ENCODE results near the gene MARS1. TPM values are rescaled to one million over a fixed set of nuclear protein-coding genes. Genes with fewer than 3 reads are reported as not detected.

Gene MARS1
- polyA plus RNA-seq, 6 donors from 2014 or later: 53.1 to 78.7 (median 63.0) TPM

DNA sequence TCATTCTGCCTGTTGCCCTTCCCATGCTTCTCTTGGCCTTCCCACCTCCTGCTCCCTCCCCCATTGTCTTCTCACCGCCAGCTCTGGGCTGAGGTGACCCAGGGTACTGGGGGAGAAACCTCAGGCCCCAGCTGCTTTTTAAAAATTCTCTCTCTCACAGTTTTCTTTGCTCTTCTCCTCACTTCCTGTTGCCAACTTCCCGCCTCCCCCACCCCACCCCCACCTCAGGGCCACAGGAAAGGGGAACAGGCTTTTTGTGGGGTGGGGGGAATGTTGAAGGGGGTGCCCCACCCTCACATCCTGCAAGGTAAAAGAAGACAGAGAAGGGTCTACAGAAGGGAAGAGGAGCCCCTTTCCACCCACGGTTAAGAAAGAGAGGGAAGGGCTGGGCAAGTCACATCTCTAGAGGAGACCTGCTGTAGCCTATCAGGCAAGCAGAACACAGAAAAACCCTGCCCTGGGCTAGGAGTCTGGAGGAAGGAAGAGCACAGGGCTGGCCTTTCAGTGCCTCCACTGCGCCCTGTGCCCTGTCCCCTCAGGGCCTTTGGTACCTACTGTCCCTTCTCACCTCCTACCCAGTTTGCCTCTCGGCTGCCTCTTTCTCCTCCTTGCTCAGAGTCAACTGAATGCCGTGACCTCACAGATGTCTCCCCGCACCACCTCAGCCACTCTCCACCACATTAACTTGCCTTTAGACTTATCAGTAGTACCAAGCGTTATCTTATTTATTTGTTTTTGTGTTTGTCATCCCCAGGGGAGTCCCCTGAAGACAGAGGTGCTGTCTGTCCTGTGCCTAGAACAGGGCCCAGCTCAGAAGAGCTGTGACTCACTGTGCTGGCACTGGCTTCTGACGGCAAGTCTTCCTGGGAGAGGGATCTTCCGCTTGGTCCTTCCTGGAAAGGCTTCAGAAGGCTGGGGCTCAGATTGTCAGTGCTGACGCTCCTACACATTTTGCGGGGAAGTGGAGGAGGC is 9.9 kb upstream of the MARS1 start:
- peaks cover 74 to 81% (median 79%) of the 10 kb centered on the region in 3 donors for H3K4me1 Mint-ChIP-seq
- H3K9me3 Mint-ChIP-seq: no peaks in the 10 kb centered on the region
- ATAC-seq (ENCODE audit: low read depth in 2 of 2) (peak; percentile 32 to 33), DNase-seq (peak; percentile 55)
- H3K4me3 Mint-ChIP-seq: peak overlapping the region; percentile 86 to 100 (median 99)
- no peaks in the 10 kb centered on the region for H3K27me3 Mint-ChIP-seq
- H3K27ac Mint-ChIP-seq: peak overlapping the region; percentile 97 to 99 (median 99)
- H3K36me3 Mint-ChIP-seq: peaks cover 7 to 21% of the 10 kb centered on the region in 2 donors

- H3K4me1 Mint-ChIP-seq: peaks cover 75 to 80% (median 80%) of the 10 kb centered on the region in 3 donors
- no peak for DNase-seq
- peak overlapping the region; percentile 97 to 99 (median 99) for H3K27ac Mint-ChIP-seq
- H3K9me3 Mint-ChIP-seq: no peaks in the 10 kb centered on the region
- no peak for ATAC-seq (ENCODE audit: low read depth in 2 of 2)
- H3K36me3 Mint-ChIP-seq: peaks cover 7 to 11% of the 10 kb centered on the region in 2 donors
- no peaks in the 10 kb centered on the region for H3K27me3 Mint-ChIP-seq
- H3K4me3 Mint-ChIP-seq: peak overlapping the region; percentile 86 to 100 (median 99)
Observed at GRCh38 chr12:57479043-57479375, 8.9 kb upstream of the MARS1 start.

GRCh38 chr12:57479376-57480115 is 8.3 kb upstream of the MARS1 start, which contains the start of gene ARHGAP9:
TSS of gene ARHGAP9 (minus strand) at chr12:57479866. CDS start at chr12:57479406, 460 bp downstream.
- Mint-ChIP-seq H3K4me3 (peak within 1 kb of the TSS; percentile 86 to 100 (median 99)), H3K4me1 (peaks cover 69 to 75% (median 75%) of the 10 kb centered on the region in 3 donors), H3K36me3 (peaks cover 3 to 5% of the 10 kb centered on the region in 2 donors), H3K9me3 (no peaks in the 10 kb centered on the region), H3K27ac (peak within 1 kb of the TSS; percentile 97 to 99 (median 99)), H3K27me3 (no peaks in the 10 kb centered on the region)
- ATAC-seq (ENCODE audit: low read depth in 2 of 2) (peak; percentile 70 to 75), DNase-seq (peak; percentile 76)

DNA sequence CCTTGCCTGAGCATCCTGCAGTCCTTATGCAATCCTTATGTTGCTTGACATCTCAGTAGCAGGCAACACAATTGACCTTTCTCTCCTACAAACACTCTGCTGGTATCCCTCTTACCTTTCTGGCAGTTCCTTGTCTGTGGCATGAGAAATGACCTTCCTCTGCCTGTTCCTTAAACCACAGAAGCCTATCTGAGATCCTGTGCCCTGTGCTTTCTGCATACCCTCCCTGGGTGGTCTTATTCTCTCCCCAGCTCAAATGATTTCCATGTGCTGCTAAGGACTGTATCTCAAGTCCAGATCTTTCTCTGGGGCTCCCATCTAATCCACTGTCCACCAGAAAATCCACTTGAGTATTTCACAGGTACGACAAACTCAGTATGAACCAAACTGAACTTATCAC is 6.2 kb upstream of the MARS1 start:
- no peak for DNase-seq
- no peaks in the 10 kb centered on the region for H3K27me3 Mint-ChIP-seq
- no peaks in the 10 kb centered on the region for H3K36me3 Mint-ChIP-seq
- H3K9me3 Mint-ChIP-seq: no peaks in the 10 kb centered on the region
- H3K27ac Mint-ChIP-seq: peak overlapping the region; percentile 90 to 99 (median 98)
- peaks cover 58 to 68% (median 62%) of the 10 kb centered on the region in 3 donors for H3K4me1 Mint-ChIP-seq
- ATAC-seq (ENCODE audit: low read depth in 2 of 2): no peak
- peak overlapping the region; percentile 2 to 98 (median 63) for H3K4me3 Mint-ChIP-seq

DNA sequence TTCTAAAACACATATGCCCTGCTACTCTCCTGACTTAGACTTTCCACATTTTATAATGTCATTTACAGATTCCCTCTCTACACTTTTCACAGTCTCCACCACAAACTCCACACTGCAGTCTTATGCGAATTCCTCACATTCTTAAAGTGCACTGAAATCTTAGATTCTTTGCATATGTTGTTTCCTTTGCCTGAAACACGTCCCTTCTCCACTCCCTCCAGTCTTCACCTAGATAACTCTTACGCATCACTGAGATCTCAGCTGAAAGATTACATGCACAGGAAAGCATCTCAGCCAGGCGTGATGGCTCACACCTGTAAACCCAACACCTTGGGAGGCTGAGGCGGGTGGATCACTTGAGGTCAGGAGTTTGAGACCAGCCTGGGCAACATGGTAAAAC is 4.4 kb upstream of the MARS1 start:
- H3K9me3 Mint-ChIP-seq: no peaks in the 10 kb centered on the region
- H3K27ac Mint-ChIP-seq: peak overlapping the region in 5 of 6 donors; percentile 2 to 99 (median 33)
- DNase-seq (no peak), ATAC-seq (ENCODE audit: low read depth in 2 of 2) (no peak)
- H3K27me3 Mint-ChIP-seq: no peaks in the 10 kb centered on the region
- peaks cover 49 to 63% (median 55%) of the 10 kb centered on the region in 3 donors for H3K4me1 Mint-ChIP-seq
- H3K4me3 Mint-ChIP-seq: peak overlapping the region in 2 of 8 donors; percentile 10 to 26
- H3K36me3 Mint-ChIP-seq: no peaks in the 10 kb centered on the region

DNA sequence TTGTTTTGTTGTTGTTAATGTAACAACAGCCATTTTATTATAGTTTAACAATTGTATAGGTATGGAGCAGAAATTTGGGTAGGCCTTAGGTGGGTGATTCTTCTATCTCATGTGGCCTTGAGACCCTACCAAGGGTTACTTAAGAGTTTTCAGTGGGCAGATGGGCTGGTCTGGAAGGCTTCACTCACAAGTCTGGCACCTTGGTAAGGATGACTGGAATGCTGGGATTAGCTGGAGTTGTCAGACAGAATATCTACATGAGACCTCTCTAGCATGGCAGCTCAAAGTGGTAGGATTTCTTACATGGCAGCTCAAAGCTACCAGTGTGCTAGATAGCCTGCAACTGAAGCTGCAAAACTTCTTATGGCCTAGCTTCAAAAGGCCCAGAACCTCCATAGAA is 2.2 kb upstream of the MARS1 start:
- H3K4me3 Mint-ChIP-seq: no peak overlapping the region
- H3K36me3 Mint-ChIP-seq: peaks cover 0 to under 1% of the 10 kb centered on the region in 2 donors
- ATAC-seq (ENCODE audit: low read depth in 2 of 2) (no peak), DNase-seq (no peak)
- no peaks in the 10 kb centered on the region for H3K9me3 Mint-ChIP-seq
- H3K4me1 Mint-ChIP-seq: peaks cover 41 to 52% (median 44%) of the 10 kb centered on the region in 3 donors
- H3K27ac Mint-ChIP-seq: peak overlapping the region in 3 of 6 donors; percentile 49 to 77 (median 50)
- H3K27me3 Mint-ChIP-seq: no peaks in the 10 kb centered on the region

DNA sequence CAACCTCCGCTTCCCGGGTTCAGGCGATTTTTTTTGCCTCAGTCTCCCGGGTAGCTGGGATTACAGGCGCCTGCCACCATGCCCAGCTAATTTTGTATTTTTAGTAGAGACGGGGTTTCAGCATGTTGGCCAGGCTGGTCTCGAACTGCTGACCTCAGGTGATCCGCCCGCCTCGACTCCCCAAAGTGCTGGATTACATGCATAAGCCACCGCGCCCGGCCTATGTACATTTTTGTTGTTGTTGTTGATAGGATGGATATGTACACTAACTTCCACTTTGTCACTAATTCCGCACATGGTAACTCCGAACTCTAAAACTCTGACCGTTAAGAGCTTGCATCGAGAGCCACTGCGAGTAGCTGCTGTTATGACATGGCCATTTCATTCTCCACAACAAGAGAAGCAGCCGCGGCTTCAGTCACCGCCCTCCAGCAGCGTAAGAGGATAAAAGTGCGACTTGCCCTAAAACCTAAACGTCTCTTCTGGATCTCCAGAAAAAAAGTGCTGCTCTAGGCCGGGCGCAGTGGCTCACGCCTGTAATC is 742 bp upstream of the MARS1 start:
- Mint-ChIP-seq H3K27me3 (no peaks in the 10 kb centered on the region), H3K4me1 (peaks cover 33 to 39% (median 37%) of the 10 kb centered on the region in 3 donors), H3K9me3 (no peaks in the 10 kb centered on the region), H3K4me3 (peak overlapping the region in 3 of 8 donors; percentile 94 to 99 (median 98)), H3K27ac (peak overlapping the region in 5 of 6 donors; percentile 54 to 98 (median 95)), H3K36me3 (peaks cover 7 to 11% of the 10 kb centered on the region in 2 donors)
- ATAC-seq (ENCODE audit: low read depth in 2 of 2) (no peak), DNase-seq (no peak)

DNA sequence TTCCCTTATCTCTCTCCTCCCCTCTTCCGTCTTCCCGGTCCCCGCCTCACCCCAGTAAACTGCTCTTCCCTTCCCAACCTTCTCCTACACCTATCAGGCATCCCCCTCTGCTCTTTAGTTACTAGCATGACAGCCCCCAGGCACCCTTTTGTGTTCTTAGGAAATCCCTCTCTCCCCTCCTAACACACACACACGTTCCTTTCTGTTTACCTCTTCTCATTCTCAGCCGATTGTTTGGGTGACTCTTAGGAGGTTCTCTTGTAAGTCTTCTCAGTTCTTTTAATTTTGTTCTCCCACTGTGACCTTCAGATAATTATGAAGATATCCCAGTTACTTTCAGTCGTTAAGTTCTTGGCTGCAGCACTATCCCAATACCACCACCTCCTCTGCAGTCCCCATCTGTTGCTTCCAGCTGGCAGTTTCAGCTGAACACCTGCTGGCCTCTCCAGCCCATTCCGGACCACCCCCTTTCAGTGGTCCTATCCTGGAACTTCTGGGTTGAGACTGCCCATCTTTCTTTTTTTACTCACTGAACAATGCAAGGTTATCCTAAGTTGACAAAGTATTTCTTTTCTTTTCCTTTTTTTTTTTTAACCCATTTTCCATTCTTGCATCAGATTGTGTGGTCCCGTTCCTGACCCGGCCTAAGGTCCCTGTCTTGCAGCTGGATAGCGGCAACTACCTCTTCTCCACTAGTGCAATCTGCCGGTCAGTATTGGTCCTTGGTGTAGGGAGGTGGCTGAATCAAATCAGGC is 711 bp downstream of the MARS1 start:
- H3K27ac Mint-ChIP-seq: peak overlapping the region; percentile 54 to 98 (median 94)
- H3K27me3 Mint-ChIP-seq: no peaks in the 10 kb centered on the region
- H3K4me3 Mint-ChIP-seq: peak overlapping the region; percentile 86 to 99 (median 97)
- peaks cover 26 to 30% (median 30%) of the 10 kb centered on the region in 3 donors for H3K4me1 Mint-ChIP-seq
- no peak for DNase-seq
- ATAC-seq (ENCODE audit: low read depth in 2 of 2): no peak
- H3K36me3 Mint-ChIP-seq: peaks cover 7 to 17% of the 10 kb centered on the region in 2 donors
- no peaks in the 10 kb centered on the region for H3K9me3 Mint-ChIP-seq

DNA sequence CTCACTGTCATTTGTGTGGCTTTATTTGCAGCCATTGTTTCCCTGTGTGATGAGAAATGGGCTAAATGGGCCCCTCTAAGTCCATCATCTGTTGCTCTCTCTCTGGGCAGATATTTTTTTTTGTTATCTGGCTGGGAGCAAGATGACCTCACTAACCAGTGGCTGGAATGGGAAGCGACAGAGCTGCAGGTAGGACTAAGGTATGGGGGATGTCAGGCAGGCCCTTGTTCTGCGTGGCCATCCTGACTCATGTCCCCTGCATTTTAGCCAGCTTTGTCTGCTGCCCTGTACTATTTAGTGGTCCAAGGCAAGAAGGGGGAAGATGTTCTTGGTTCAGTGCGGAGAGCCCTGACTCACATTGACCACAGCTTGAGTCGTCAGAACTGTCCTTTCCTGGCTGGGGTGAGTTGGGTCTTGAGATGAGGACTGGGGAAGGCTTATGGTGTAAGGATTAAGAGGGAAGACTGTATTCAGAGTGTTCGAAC is 1.3 kb downstream of the MARS1 start:
- no peaks in the 10 kb centered on the region for H3K27me3 Mint-ChIP-seq
- peak overlapping the region in 4 of 6 donors; percentile 86 to 98 (median 94) for H3K27ac Mint-ChIP-seq
- H3K4me1 Mint-ChIP-seq: peaks cover 25 to 28% (median 28%) of the 10 kb centered on the region in 3 donors
- H3K36me3 Mint-ChIP-seq: peaks cover 7 to 17% of the 10 kb centered on the region in 2 donors
- peak overlapping the region; percentile 86 to 99 (median 97) for H3K4me3 Mint-ChIP-seq
- ATAC-seq (ENCODE audit: low read depth in 2 of 2) (no peak), DNase-seq (no peak)
- no peaks in the 10 kb centered on the region for H3K9me3 Mint-ChIP-seq

GRCh38 chr12:57490126-57490525 is 2.3 kb downstream of the MARS1 start:
- peak overlapping the region in 3 of 8 donors; percentile 52 to 98 (median 86) for H3K4me3 Mint-ChIP-seq

DNA sequence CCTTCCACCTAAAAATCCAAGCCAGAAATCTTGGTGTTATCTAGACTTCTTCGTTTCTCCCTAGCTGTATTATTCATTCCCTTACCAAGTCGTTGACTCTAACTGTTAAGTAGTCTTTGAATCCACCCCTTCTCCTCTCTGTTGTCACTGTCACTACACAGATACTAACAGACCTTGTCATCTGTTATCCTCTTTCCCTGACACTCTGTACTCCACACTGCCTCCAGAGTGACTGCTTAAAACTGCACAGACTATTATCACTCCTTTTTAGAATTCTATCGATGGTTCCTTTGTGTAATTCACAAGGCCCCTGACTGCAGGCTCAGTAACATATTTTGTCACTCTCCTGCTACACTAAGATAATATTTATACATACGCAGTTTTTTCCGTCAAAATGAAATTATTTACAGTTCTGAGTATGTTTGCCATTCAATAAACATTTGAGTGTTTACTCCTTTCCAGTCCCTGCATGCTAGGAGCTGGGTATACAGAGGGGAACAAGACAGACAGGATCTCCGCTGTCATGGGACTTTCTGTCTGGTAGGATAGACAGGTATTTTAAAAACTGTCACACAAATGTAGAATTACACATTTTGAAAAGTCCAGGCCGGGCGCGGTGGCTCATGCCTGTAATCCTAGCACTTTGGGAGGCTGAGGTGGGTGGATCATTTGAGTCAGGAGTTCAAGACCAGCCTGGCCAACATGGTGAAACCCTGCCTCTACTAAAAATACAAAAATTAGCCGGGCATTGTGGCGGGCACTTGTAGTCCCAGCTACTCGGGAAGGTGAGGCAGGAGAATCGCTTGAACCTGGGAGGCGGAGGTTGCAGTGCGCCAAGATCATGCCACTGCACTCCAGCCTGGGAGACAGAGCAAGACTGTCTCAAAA is 3.8 kb downstream of the MARS1 start:
- ATAC-seq (ENCODE audit: low read depth in 2 of 2): no peak
- peak overlapping the region in 1 of 8 donors; percentile 67 for H3K4me3 Mint-ChIP-seq
- H3K27ac Mint-ChIP-seq: peak overlapping the region in 2 of 6 donors; percentile 23 to 91
- peaks cover 7 to 17% of the 10 kb centered on the region in 2 donors for H3K36me3 Mint-ChIP-seq
- no peak for DNase-seq
- H3K9me3 Mint-ChIP-seq: no peaks in the 10 kb centered on the region
- no peaks in the 10 kb centered on the region for H3K27me3 Mint-ChIP-seq
- peaks cover 23 to 28% (median 25%) of the 10 kb centered on the region in 3 donors for H3K4me1 Mint-ChIP-seq

More at GRCh38 chr12:57490126-57490525, 2.3 kb downstream of the MARS1 start:
- Mint-ChIP-seq H3K9me3 (no peaks in the 10 kb centered on the region), H3K27ac (no peak overlapping the region), H3K27me3 (no peaks in the 10 kb centered on the region), H3K4me1 (peaks cover 25 to 28% (median 28%) of the 10 kb centered on the region in 3 donors), H3K36me3 (peaks cover 7 to 17% of the 10 kb centered on the region in 2 donors)
- no peak for DNase-seq
- no peak for ATAC-seq (ENCODE audit: low read depth in 2 of 2)
